DMS53 (cell line): ENCODE measurements around the gene GABBR2.

Experiments used
- DNase-seq: peaks from one replicate; lab custom pipeline; 2025; lab: John Stamatoyannopoulos, UW

GABBR2 gene

DNA sequence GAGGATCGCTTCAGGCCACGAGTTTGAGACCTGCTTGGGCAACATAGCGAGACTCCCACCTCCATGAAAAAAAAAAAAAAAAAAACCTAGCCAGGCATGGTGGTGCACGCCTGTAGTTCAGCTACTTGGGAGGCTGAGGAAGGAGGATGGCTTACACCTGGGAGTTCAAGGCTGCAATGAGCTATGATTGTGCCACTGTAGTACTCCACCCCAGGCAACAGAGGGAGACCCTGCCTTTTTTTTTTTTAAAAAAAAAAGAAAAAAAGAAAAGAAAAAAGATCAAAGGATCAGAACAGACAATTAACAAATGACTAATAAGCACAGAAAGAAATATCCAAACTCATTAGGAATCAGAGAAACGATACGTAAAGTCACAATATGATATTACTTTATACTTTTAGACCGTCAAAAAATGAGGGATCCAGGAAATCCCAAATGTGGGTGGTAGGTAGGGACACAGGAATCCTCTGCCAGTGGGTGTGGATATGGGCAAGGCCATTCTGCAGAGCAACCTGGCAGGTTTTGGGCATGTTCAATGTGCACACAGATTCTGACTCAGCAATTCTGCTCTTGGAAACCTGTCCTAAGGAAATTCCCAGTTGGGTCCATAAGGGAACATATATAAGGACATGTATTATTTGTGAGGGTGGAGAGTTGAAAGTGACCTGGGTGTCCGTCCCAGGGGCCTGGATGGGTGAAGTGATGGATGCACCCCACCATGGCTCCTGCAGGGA, 308.6 kb downstream of the GABBR2 start:
- DNase-seq, result no peak

- DNase-seq, result no peak
Measured at GRCh38 chr9:98396656-98397055, 312.1 kb downstream of the GABBR2 start.

DNA sequence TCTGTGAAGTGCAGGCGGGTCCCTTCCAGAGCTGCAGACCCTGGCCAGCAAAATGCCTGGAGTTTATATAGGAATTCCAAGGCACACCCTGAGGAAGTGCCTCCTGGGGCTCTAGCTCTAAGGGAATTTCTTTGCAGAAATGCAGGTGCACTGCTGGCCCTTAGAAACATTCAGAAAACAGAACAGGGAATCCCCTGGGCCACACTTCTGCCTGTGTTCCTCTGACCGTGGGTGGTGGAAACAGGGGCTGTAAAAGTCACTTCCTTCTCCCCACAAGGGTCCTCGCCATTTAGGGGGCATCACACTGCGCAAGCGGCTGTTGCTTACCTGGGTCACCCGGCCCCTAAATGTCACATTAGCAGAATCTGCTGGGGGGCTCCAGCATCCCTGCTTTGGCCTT, 312.5 kb downstream of the GABBR2 start:
- DNase-seq, result no peak

DNA sequence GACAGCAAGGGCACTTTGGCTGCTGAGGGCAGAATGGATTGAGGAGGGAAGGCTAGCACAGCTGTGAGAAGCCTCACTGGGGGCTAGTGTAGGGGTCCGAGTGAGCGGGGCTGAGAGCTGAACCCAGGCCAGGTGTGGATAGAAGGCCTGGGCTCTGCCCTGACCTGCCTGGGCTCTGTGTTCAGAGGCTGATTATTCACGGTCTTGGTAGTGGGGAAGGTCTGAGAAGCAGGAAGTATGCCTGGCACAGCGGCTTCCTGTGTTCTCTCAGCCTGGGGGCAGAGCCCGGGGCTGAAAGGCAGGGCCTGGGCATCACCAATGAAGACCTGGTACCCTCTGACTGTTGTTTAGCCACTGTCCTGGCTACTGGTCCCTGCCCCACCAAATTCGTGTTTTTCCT, 316.9 kb downstream of the GABBR2 start:
- no peak for DNase-seq

- no peak for DNase-seq
Measured at GRCh38 chr9:98391406-98391805, 317.3 kb downstream of the GABBR2 start.

DNA sequence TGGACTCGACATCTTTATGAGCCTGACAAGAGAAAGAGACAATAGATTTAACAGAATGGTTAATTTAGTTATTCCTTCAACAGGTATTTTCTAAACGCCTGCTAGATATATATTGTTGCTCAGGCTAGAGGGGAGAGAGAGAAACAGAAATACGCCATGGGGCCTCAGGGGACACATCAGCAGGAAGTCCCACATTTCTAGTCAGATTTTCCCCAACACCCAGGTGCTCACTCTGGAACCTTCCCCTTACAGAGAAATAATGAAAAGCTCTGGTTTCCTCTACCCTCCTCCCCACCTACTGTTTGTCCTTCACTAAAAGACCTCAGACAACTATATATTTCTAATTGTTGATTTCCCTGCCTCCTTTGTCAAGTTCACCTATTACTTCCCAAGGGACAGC, 323.0 kb downstream of the GABBR2 start:
- DNase-seq, result no peak

- DNase-seq, result no peak
Measured at GRCh38 chr9:98383758-98384157, 325.0 kb downstream of the GABBR2 start.

DNA sequence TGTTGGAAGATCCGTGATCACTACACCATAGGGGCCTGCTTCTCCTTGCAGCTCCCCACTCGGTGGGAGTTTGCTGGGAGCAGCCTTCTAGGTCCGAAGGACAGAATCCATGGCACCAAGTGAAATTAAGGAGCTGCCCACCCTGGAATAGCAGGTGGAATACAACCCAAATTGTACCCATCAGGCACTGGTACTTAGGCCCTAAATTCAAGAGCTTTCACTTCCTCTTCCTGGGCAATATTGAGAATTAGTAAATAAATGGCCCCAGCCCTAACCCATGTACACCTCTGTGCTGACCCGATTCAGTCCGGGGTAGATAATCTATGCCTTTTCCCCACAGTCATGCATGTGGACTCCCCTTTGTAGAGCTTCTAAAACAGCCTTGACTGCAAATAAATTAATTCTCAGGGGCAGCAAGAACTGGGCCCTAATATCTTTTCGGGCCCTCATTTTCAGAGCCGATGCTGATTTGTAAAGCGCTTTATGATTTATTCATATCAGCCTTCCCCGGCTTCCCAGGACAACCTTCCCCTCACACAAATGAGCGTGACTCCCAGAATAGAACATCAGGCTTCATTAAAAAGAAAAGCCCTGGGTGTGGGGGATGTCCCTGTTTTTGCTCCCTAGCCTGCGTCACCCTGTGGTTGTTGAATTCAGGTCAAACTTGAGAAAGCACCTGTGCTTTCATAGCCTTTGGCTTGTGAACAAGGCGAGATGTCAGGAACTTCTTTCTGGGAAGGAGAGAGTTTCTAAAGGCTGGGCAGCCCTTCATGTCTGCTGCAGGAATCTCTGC, 327.2 kb downstream of the GABBR2 start:
- DNase-seq, result no peak

- no peak for DNase-seq
Measured at GRCh38 chr9:98380065-98380681, 328.6 kb downstream of the GABBR2 start.

GRCh38 chr9:98379572-98379971, 329.2 kb downstream of the GABBR2 start:
- no peak for DNase-seq

DNA sequence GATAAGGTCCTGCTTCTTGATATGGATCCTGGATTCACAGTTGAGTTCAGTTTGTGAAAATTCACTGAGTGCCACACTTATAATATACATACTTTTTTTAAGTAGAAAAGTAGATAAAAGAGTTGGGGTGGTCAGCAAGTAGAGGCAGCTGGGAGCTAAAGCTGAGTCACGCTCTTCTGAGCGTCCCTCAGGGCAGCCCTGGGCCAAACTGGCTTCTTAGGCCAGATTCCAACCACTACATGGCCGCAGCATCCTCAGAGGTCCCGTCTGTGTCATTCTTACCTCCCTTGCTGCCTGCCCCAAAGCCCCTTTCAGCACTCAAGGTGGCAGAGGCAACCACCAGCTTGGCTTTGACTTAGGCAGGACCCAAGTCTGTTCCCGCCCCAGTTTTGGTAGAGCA, 329.9 kb downstream of the GABBR2 start:
- DNase-seq, result no peak

DNA sequence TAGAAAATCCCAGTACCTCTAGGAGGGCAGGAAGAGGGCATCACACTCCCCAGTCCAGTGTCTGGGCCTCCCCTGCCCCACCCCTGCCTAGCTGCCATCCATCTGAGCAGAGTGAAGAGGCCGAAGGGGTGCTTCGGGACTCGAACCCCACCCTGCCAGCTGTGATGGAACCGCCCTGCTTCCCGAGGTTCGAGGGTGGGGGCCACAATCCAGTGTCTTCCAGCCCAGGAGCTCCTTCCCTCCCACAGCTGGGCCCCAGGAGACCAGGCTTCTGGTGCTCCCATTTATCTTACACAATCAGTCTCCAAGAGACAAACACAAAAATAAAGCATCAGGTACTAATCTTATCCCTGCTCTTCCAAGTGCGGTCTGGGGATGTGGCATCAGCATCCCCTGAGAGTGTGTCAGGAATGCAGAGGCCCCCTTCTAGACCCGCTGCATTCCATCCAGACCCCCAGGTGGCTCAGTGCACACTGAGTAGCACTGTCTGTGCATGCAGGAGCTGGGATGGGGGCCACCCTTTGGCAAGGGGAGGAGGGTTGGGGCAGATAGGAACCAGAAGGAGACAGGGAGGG, 330.4 kb downstream of the GABBR2 start:
- no peak for DNase-seq

GRCh38 chr9:98375138-98375726, 333.5 kb downstream of the GABBR2 start:
- no peak for DNase-seq

GRCh38 chr9:98374385-98375051, 334.2 kb downstream of the GABBR2 start:
- DNase-seq, result no peak

GRCh38 chr9:98373609-98374008, 335.1 kb downstream of the GABBR2 start:
- no peak for DNase-seq

DNA sequence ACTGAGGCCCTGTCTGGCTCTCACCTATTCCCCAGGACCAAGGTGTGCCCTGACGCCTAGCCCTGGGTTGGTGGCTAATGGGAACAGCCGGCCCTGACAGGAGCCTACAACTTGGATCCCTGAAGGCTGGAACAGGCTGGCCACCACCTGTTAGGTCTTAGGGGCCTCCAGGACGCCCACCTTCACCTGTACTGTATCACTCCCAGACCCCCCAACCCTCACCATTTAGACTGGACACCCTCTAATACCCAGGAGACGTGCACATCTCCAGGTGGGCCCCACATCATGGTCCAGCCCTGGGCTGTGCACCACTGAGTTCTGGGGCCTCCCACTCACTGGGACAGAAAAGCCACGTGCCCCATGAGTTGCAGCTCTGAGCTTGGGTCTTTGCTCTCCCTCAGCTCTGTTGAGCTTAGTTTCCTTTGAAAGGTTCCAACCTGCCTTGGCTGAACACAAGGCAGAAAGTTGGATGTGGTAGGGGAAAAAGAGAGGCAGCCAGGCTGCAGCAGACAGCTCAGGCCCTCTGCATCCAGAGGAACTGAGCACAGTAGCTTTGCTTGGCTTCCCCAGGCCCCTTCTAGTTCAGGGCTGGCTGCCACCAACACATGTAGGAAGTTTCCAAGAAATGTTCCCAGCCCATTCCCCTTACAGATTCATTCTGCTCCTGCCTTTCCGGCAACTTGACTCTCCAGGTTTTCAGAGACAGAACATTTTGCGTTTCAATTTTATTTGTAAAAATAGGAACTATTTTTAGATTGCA, 336.5 kb downstream of the GABBR2 start:
- no peak for DNase-seq

DNA sequence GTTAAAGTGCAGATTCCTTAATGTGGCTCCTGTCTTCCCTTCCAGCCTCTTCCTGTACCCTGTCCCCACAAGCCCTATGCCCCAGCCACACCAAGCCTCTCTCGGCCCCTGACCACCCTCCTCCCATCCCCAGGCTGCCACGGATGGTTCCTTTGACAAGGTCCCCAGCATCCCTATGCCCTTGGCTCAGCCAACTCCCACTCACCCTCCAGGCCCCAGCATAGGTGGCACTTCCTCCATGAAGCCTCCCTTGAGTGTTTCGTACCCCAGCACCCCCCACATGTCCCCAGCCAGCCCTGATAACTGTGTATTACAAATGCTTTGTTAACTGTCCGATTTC, 337.8 kb downstream of the GABBR2 start:
- no peak for DNase-seq

- DNase-seq, result no peak
Measured at GRCh38 chr9:98370300-98370975, 338.3 kb downstream of the GABBR2 start.

DNA sequence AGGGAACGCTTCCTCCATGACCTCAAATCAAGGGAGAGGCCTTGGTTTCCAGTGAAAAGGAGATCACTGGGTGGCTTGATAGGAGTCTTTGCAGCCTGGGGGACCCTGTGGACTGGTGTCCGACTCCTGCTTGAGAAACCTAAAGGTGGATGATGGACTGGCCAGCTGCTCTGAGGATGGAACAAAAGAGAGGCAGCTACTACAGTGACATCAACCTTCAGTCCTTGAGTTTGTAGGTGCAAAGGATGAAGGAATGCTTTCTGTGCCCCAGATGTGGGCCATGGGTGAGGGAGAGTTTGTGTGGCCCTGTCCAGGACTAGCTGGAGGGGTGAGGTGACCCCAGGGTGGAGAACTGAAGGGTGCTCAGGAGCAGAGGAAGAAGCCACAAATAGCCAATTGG, 338.8 kb downstream of the GABBR2 start:
- no peak for DNase-seq

GRCh38 chr9:98369471-98369870, 339.3 kb downstream of the GABBR2 start:
- no peak for DNase-seq

- DNase-seq, result no peak
Measured at GRCh38 chr9:98369066-98369425, 339.7 kb downstream of the GABBR2 start.
